ENCODE data around the gene ASIC1.
A peak's percentile ranks its signal among the peaks of the same experiment; 100 is the strongest.

The ASIC1 gene

GRCh38 chr12:50110762-50111351, 53.5 kb downstream of the ASIC1 start:
- peak; percentile 35 for DNase-seq

GRCh38 chr12:50111395-50111692, 53.9 kb downstream of the ASIC1 start:
- DNase-seq: no peak

- DNase-seq: peak; percentile 98
These were observed 54.5 kb downstream of the ASIC1 start, which contains the start of gene COX14 for GRCh38 chr12:50111693-50112455. TSS of gene COX14 (plus strand) at chr12:50112236. CDS start at chr12:50120044, 7,808 bp downstream.

DNA sequence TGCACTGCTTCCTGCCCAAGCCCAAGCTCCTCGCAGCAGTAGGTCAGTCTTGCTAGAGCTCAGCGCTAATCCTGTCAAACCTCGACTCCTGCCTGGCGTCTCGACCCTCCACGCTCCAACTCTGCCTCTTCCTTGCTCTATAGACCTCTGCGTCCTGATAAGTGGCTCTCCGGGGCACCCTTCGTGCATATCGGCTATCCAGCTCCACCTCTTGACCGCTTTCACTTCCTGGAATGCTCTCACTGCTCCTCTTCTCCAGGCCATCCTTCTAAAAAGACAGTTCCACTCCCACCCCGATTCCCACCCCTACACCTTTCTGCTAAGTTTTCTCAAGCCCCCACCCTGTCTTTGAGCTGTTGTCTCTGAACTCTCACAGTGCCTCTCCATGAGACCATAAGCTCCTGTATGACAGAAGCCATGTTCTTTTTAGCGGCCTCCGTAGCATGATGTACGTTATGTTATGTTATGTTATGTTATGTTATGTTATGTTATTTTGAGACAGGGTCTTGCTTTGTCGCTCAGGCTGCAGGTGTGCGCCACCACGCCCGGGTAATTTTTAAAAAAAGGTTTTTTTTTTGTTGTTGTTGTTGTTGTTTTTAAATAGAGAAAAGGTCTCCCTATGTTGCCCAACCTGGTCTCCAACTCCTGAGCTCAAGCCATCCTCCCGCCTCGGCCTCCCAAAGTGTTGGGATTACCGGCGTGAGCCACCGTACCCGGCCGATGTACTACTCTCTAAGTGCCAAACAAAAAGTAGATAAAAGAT, 55.2 kb downstream of the ASIC1 start:
- DNase-seq: peak; percentile 39

- DNase-seq: no peak
These were observed 59.7 kb downstream of the ASIC1 start for GRCh38 chr12:50117057-50117622.

DNA sequence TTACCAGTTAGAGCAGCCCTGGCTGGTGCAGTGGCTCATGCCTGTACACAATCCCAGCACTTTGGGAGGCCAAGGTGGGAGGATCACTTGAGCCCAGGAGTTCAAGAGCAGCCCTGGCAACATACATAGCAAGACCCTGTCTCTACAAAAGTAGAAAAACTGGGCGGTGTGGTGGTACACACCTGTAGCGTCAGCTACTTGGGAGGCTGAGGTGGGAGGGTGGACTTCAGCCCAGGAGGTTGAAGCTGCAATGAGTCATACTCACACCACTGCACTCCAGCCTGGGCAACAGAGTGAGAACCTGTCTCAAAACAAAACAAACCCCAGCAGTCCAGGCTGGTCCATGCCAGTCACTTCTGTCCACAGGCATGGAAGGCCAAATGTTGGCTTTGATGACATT, 62.0 kb downstream of the ASIC1 start:
- DNase-seq: no peak

DNA sequence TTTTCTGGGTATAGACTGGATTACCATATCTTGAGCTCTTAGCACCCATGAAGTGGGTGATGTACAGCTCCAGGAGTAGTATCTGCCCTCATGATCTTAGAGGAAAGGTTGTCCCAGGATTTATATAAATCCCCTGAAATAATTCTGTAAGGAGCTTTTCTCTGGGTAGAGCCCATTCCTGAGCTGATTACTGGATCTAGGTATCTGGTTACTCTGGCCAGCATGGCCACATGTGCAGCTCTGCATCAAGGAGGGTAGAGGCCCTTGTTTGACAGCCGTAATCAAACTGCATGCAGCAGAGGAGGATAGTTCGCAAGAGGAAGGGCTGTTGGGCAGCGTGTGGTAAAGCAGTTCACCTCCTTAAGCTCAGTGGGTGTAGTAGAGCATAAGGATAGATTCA, 63.1 kb downstream of the ASIC1 start:
- DNase-seq: no peak

GRCh38 chr12:50120953-50121352, 63.6 kb downstream of the ASIC1 start:
- no peak for DNase-seq

- no peak for DNase-seq
These were observed 64.2 kb downstream of the ASIC1 start for GRCh38 chr12:50121641-50122040.

DNA sequence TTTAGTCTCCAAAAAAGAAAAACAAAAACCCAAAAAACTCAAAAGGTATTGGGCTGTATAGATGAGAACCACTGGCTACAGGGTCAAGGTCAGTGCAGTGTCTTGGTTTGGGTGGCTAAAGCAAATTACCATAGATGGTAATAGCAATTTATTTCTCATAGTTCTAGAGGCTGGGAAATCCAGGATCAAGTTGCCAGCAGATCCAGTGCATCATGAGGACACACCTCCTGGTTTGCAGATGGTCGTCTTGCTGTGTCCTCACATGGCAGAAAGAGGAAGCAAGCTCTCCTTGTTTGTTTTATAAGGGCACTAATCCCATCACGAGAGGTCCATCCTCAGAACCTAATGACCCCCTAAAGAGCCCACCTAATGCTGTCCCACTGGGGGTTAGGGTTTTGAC, 65.8 kb downstream of the ASIC1 start:
- DNase-seq: no peak

DNA sequence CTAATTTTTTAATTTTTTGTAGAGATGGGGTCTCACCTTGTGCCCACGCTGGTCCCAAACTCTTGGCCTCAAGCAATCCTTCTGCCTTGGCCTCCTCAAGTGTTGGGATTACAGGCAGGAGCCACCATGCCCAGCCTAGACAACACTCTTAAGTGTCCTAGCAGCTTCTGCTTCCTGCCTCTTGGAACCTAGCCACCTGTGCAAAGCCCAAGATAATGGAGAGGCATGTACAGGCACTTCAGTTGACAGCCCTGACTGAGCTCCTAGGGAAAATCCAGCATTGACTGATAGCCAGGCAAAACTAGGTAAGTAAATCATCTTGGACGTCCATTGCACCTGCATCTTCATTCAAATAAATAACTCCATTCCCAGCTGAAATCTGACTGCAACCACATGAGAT, 70.2 kb downstream of the ASIC1 start:
- DNase-seq: no peak

GRCh38 chr12:50129290-50129689, 71.9 kb downstream of the ASIC1 start:
- DNase-seq: no peak

- no peak for DNase-seq
These were observed 75.2 kb downstream of the ASIC1 start for GRCh38 chr12:50132505-50133135.
